HL-60/S4 treated with phorbol 12-myristate 13-acetate at 8.2 ng/mL for 4 days and 3 days (cell line): ENCODE data around the gene PHF21A.

ENCODE experiments used
- in situ Hi-C: fragments of 300-500 bp; cut with MboI; formaldehyde crosslinking; loops from 2 replicates; pipeline ENCODE4 v1.15.0; 2022; ENCODE audit warnings: low sequenced_read_pairs

PHF21A gene

GRCh38 chr11:45936511-45937054 is 184.7 kb downstream of the PHF21A start:
- in situ Hi-C loops: no loop called here

GRCh38 chr11:45935349-45936064 is 185.7 kb downstream of the PHF21A start:
- in situ Hi-C loops: no loop called here

- in situ Hi-C loops: no loop called here
These were observed 186.5 kb downstream of the PHF21A start for GRCh38 chr11:45934580-45935318.

- in situ Hi-C loops: no loop called here
These were observed 187.2 kb downstream of the PHF21A start for GRCh38 chr11:45933846-45934579.

GRCh38 chr11:45933131-45933831 is 188.0 kb downstream of the PHF21A start:
- in situ Hi-C loops: no loop called here

GRCh38 chr11:45932217-45932616 is 189.0 kb downstream of the PHF21A start:
- in situ Hi-C loops: no loop called here

GRCh38 chr11:45931739-45932138 is 189.5 kb downstream of the PHF21A start:
- in situ Hi-C loops: no loop called here

GRCh38 chr11:45930951-45931570 is 190.2 kb downstream of the PHF21A start:
- in situ Hi-C loops: no loop called here

- in situ Hi-C loops: no loop called here
These were observed 191.0 kb downstream of the PHF21A start for GRCh38 chr11:45930031-45930794.

- in situ Hi-C loops: no loop called here
These were observed 191.7 kb downstream of the PHF21A start for GRCh38 chr11:45929486-45930030.

- in situ Hi-C loops: no loop called here
These were observed 192.6 kb downstream of the PHF21A start for GRCh38 chr11:45928535-45929215.

- in situ Hi-C loops: no loop called here
These were observed 193.4 kb downstream of the PHF21A start for GRCh38 chr11:45927684-45928413.

- in situ Hi-C loops: no loop called here
These were observed 193.9 kb downstream of the PHF21A start for GRCh38 chr11:45927332-45927683.

- in situ Hi-C loops: no loop called here
These were observed 194.5 kb downstream of the PHF21A start for GRCh38 chr11:45926536-45927331.

GRCh38 chr11:45926001-45926401 is 195.3 kb downstream of the PHF21A start:
- in situ Hi-C loops: no loop called here

- in situ Hi-C loops: no loop called here
These were observed 195.7 kb downstream of the PHF21A start for GRCh38 chr11:45925550-45925949.

GRCh38 chr11:45924927-45925326 is 196.3 kb downstream of the PHF21A start:
- in situ Hi-C loops: no loop called here
